Mucosa of descending colon (tissue), 3 donors: ENCODE data around the gene LEMD1. TPM values are rescaled to one million over a fixed set of nuclear protein-coding genes. Genes with fewer than 3 reads are reported as not detected.

Experiments used
- ATAC-seq: fragments of 200-7000 bp; cut with Tn5 transposase; one replicate; pipeline ENCODE4 v1.9.1; 2020; ENCODE audit warnings: mild to moderate bottlenecking, moderate library complexity
- DNase-seq, 3 donors: peaks; one replicate each; pipeline ENCODE4 v3.0.0-alpha.2; 2020
- H3K36me3 ChIP-seq: fragments of 200-600 bp; one replicate; pipeline ENCODE4 v1.8.0; 2021; ENCODE audit warnings: low read depth, mild to moderate bottlenecking
- H3K4me1 ChIP-seq: fragments of 200-600 bp; one replicate; pipeline ENCODE4 v1.8.0; 2021; ENCODE audit warnings: low read depth, mild to moderate bottlenecking
- H3K4me3 ChIP-seq: fragments of 200-600 bp; one replicate; pipeline ENCODE4 v1.8.0; 2021; ENCODE audit warnings: mild to moderate bottlenecking
- H3K9me3 ChIP-seq: fragments of 200-600 bp; one replicate; pipeline ENCODE4 v1.8.0; 2021; ENCODE audit warnings: mild to moderate bottlenecking
- CTCF ChIP-seq: fragments of 200-600 bp; IDR thresholded peaks from one replicate; pipeline ENCODE4 v1.8.0; 2022; ENCODE audit warnings: antibody characterized with exemption, mild to moderate bottlenecking
- intact Hi-C, 2 donors: fragments of 100-400 bp; cut with DNase I in 1 of 2; cut with micrococcal nuclease in 1 of 2; formaldehyde crosslinking; loops; one replicate each; pipeline versions ENCODE4 v1.11.0 to v1.11.1; 2022; cut with DNase I, micrococcal nuclease
- total RNA-seq, 3 donors: library from RNA; stranded (reverse); fragmentation: NEBNext Ultra II Directional in 2 of 3; extraction: Animal tissue kit (Norgen Biotek cat#: 25700) in 2 of 3; gene quantifications; one replicate each; pipeline versions ENCODE4 v1.2.1 to v1.2.4, GENCODE V29; 2021 to 2023
- donor health status: DM: no; HTN: no; CAD: no; lungs with moderate emphysema.
- donor health status: DM: no; HTN: no; CAD: no.
- donor health status: DM: no; HTN: yes; CAD: no.

LEMD1 gene
- total RNA-seq, 3 donors from 2014 or later, result not detected

- Histone ChIP-seq H3K9me3 (no peaks in the 10 kb centered on the region), H3K36me3 (no peaks in the 10 kb centered on the region), H3K4me3 (no peak overlapping the region), H3K4me1 (peaks cover 30% of the 10 kb centered on the region)
- TF ChIP-seq CTCF, result no peak
- DNase-seq, result no peak
- no peak for ATAC-seq
- intact Hi-C loops, result no loop called here
Observed at GRCh38 chr1:205441318-205441633, 19.4 kb upstream of the LEMD1 start.

GRCh38 chr1:205440476-205441317, 18.8 kb upstream of the LEMD1 start:
- H3K9me3 ChIP-seq, result no peaks in the 10 kb centered on the region
- intact Hi-C loops, result no loop called here
- peaks cover 30% of the 10 kb centered on the region for H3K4me1 ChIP-seq
- H3K4me3 ChIP-seq, result no peak overlapping the region
- peak; percentile 86 to 89 (median 88) for DNase-seq
- H3K36me3 ChIP-seq, result no peaks in the 10 kb centered on the region
- ATAC-seq, result peak; percentile 93
- no peak for TF ChIP-seq CTCF

GRCh38 chr1:205440121-205440475, 18.2 kb upstream of the LEMD1 start:
- Histone ChIP-seq H3K36me3 (no peaks in the 10 kb centered on the region), H3K9me3 (no peaks in the 10 kb centered on the region), H3K4me3 (no peak overlapping the region), H3K4me1 (peaks cover 31% of the 10 kb centered on the region)
- TF ChIP-seq CTCF, result no peak
- ATAC-seq (no peak), DNase-seq (no peak)
- intact Hi-C loops, result no loop called here

DNA sequence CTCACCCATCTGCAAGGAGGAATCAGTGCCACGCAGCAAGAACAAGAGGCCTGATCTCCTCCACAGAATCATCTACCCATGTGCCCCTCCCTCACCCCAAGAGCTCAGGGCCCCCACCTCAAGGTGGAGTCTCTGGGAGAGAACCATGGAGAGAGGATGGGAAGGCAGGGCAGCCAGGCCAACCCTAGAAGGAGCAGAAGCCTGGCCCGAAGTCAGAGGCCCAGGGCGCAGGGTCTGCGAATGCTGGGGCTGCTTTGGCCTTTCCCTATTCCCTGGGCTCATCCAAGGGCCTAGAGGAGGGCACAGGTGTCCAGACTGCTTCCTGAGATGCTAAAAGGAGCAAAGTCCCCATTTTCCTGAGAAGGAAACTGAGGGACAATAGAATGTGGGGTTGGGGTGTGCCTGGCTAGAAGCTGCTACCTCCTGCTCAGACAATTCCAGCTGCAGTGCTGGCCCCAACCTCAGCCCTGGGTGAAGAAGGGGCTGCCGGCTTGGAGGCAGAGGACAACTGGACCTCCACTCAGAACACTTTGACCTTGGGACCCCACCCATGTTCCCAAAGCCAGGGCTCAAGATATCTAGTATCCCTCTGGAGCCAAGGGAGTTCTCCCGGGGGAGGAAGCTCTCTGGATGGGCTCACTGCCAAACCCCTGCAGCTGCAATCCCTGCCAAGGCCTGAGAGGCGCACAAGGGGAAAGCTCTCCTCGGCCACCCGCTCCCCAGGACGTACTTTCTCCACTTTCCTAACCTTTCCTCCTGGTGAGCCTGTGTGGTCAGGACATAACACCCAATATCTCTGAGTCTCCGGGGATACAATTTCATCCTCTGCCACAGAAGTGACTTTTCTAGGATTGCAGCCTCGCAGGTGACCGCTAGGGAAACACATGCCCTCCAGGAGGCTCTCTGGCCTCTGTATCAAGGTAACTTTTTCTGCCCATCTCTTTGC, 16.6 kb upstream of the LEMD1 start:
- peak; percentile 72 for TF ChIP-seq CTCF
- H3K4me3 ChIP-seq, result no peak overlapping the region
- H3K36me3 ChIP-seq, result no peaks in the 10 kb centered on the region
- intact Hi-C loops, result no loop called here
- ATAC-seq (peak; percentile 61), DNase-seq (peak; percentile 84 to 90 (median 87))
- peaks cover 32% of the 10 kb centered on the region for H3K4me1 ChIP-seq
- H3K9me3 ChIP-seq, result no peaks in the 10 kb centered on the region

- no peaks in the 10 kb centered on the region for H3K9me3 ChIP-seq
- no peak overlapping the region for H3K4me3 ChIP-seq
- no peak for TF ChIP-seq CTCF
- intact Hi-C loops, result no loop called here
- DNase-seq (no peak), ATAC-seq (no peak)
- H3K36me3 ChIP-seq, result no peaks in the 10 kb centered on the region
- H3K4me1 ChIP-seq, result peaks cover 32% of the 10 kb centered on the region
Observed at GRCh38 chr1:205437570-205437969, 15.7 kb upstream of the LEMD1 start.
